HG03066 (cell line): ENCODE measurements around the gene HERPUD1.
"Not testable (repeated sequence)": the region's sequence is repeated elsewhere in the genome, so short reads cannot be mapped to it uniquely, and the experiment has no call there.

ENCODE experiments used
- ATAC-seq: cut with Tn5 transposase; IDR thresholded peaks from one replicate; pipeline ENCODE4 v1.9.1; 2021; ENCODE audit warnings: low read depth; ENCODE audit not compliant: unreplicated experiment

HERPUD1 gene

GRCh38 chr16:56931892-56932720 lies at the start of gene HERPUD1:
TSS of gene HERPUD1 (plus strand) at chr16:56932142. CDS start at chr16:56932245, 103 bp downstream.
- ATAC-seq, result peak; percentile 81

GRCh38 chr16:56883586-56883985 lies 48.4 kb upstream of the HERPUD1 start:
- ATAC-seq, result no peak

GRCh38 chr16:56884026-56884582 lies 47.8 kb upstream of the HERPUD1 start:
- ATAC-seq, result no peak

GRCh38 chr16:56884929-56885328 lies 47.0 kb upstream of the HERPUD1 start:
- not testable (repeated sequence) for ATAC-seq

GRCh38 chr16:56885446-56886162 lies 46.3 kb upstream of the HERPUD1 start:
- ATAC-seq, result no peak

- ATAC-seq, result no peak
Observed at GRCh38 chr16:56886296-56886695, 45.6 kb upstream of the HERPUD1 start.

GRCh38 chr16:56886826-56887225 lies 45.1 kb upstream of the HERPUD1 start:
- no peak for ATAC-seq

GRCh38 chr16:56888806-56889205 lies 43.1 kb upstream of the HERPUD1 start:
- no peak for ATAC-seq

GRCh38 chr16:56889206-56889605 lies 42.7 kb upstream of the HERPUD1 start:
- ATAC-seq, result no peak

- ATAC-seq, result no peak
Observed at GRCh38 chr16:56891685-56892084, 40.3 kb upstream of the HERPUD1 start.

GRCh38 chr16:56892705-56893104 lies 39.2 kb upstream of the HERPUD1 start:
- no peak for ATAC-seq

GRCh38 chr16:56894331-56894917 lies 37.5 kb upstream of the HERPUD1 start:
- no peak for ATAC-seq

- no peak for ATAC-seq
Observed at GRCh38 chr16:56895813-56896212, 36.1 kb upstream of the HERPUD1 start.

- no peak for ATAC-seq
Observed at GRCh38 chr16:56896244-56896643, 35.7 kb upstream of the HERPUD1 start.

- no peak for ATAC-seq
Observed at GRCh38 chr16:56897026-56897799, 34.7 kb upstream of the HERPUD1 start.

- ATAC-seq, result peak; percentile 56
Observed at GRCh38 chr16:56898847-56899246, 33.1 kb upstream of the HERPUD1 start.

GRCh38 chr16:56903866-56904265 lies 28.1 kb upstream of the HERPUD1 start:
- no peak for ATAC-seq

- ATAC-seq, result no peak
Observed at GRCh38 chr16:56907401-56907800, 24.5 kb upstream of the HERPUD1 start.

- ATAC-seq, result no peak
Observed at GRCh38 chr16:56909527-56909979, 22.4 kb upstream of the HERPUD1 start.

- no peak for ATAC-seq
Observed at GRCh38 chr16:56910112-56910511, 21.8 kb upstream of the HERPUD1 start.
